ENCODE measurements around the gene FIGNL2. TPM values are rescaled to one million over a fixed set of nuclear protein-coding genes. Genes with fewer than 3 reads are reported as not detected.

Gene FIGNL2
- total and polyA plus RNA-seq, 2 of the 13 experiments (the other 11 are each of a cell fraction or from before 2014, with no cell fraction given), result 0.82 to 1.00 TPM

DNA sequence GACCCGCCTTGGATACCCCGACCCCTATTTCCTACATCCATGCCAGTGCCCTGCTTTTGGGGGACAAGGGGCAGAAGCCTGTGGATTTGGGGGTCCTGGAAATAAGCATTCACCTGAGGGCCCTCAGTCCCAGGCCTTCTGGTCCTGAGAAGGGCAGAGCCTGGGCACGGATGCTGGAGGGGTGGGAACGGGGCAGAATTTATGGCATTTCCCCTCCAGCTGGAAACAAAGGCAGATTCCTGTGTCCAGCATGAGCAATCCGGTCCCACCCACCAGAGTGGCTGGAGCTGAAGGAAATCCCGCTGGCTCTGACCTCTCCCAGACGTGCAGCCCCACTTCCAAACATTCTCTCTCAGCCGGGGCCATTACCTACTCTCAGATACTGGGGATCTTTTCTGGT lies 48.7 kb upstream of the FIGNL2 start:
- Histone ChIP-seq H3K27me3 (ENCODE audit: control insufficient read depth in 1 of 2, insufficient read depth in 2 of 2, low read length in 2 of 2) (peaks cover 0 to 30% of the 10 kb centered on the region in 2 experiments; a peak in 4 of 5 replicates), H3K9me3 (ENCODE audit: low read length) (no peaks in the 10 kb centered on the region), H2AFZ (ENCODE audit: low read length) (no peak overlapping the region), H3K27ac (ENCODE audit: extremely low read length, insufficient read depth, low read length) (no peak overlapping the region), H3K4me2 (ENCODE audit: low read depth, low read length) (no peak overlapping the region), H3K4me3 (replicated peaks in 1 of 3; ENCODE audit: insufficient read depth in 1 of 3, low read depth in 2 of 3, low read length in 3 of 3) (no peak overlapping the region), H3K36me3 (replicated peaks in 1 of 2; ENCODE audit: control insufficient read depth in 1 of 2, insufficient read depth in 2 of 2, low read length in 2 of 2) (no peaks in the 10 kb centered on the region), H4K20me1 (ENCODE audit: insufficient read depth, low read length) (no peaks in the 10 kb centered on the region), H3K9ac (ENCODE audit: insufficient read depth, low read depth, low read length) (no peak overlapping the region), H3K79me2 (ENCODE audit: insufficient read depth, low read length) (no peaks in the 10 kb centered on the region), H3K4me1 (ENCODE audit: insufficient read depth, low read length) (peaks cover 5% of the 10 kb centered on the region; the same call in 1 of the 2 replicates)
- no TSS peak for BruUV-seq (replicated peaks)
- POLR2A ChIA-PET, result no interaction called here
- DNase-seq (ENCODE audit: low spot score), result no peak
- CTCF ChIA-PET (ENCODE audit: low intra/inter-chr PET ratio, low total read pairs), result no interaction called here
- FAIRE-seq, result no peak
- TF ChIP-seq ZBTB38 (CRISPR knock-in tag; IDR thresholded peaks at IDR 0.05), result no peak
- no peak for TF ChIP-seq ZSCAN22 (CRISPR knock-in tag; IDR thresholded peaks at IDR 0.05)
- TF ChIP-seq SRSF4 (IDR thresholded peaks at IDR 0.05; ENCODE audit: low read depth, low read length, poor library complexity, severe bottlenecking), result no peak
- no peak for TF ChIP-seq RBFOX2 (IDR thresholded peaks at IDR 0.05; ENCODE audit: low read depth, low read length)
- no peak for TF ChIP-seq POLR2AphosphoS2 (IDR thresholded peaks at IDR 0.05; ENCODE audit: low read depth, low read length)
- no peak for TF ChIP-seq YEATS4 (CRISPR knock-in tag; IDR thresholded peaks at IDR 0.05; ENCODE audit: borderline replicate concordance)
- TF ChIP-seq, protein P1, sequence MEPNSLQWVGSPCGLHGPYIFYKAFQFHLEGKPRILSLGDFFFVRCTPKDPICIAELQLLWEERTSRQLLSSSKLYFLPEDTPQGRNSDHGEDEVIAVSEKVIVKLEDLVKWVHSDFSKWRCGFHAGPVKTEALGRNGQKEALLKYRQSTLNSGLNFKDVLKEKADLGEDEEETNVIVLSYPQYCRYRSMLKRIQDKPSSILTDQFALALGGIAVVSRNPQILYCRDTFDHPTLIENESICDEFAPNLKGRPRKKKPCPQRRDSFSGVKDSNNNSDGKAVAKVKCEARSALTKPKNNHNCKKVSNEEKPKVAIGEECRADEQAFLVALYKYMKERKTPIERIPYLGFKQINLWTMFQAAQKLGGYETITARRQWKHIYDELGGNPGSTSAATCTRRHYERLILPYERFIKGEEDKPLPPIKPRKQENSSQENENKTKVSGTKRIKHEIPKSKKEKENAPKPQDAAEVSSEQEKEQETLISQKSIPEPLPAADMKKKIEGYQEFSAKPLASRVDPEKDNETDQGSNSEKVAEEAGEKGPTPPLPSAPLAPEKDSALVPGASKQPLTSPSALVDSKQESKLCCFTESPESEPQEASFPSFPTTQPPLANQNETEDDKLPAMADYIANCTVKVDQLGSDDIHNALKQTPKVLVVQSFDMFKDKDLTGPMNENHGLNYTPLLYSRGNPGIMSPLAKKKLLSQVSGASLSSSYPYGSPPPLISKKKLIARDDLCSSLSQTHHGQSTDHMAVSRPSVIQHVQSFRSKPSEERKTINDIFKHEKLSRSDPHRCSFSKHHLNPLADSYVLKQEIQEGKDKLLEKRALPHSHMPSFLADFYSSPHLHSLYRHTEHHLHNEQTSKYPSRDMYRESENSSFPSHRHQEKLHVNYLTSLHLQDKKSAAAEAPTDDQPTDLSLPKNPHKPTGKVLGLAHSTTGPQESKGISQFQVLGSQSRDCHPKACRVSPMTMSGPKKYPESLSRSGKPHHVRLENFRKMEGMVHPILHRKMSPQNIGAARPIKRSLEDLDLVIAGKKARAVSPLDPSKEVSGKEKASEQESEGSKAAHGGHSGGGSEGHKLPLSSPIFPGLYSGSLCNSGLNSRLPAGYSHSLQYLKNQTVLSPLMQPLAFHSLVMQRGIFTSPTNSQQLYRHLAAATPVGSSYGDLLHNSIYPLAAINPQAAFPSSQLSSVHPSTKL (CRISPR knock-in tag; IDR thresholded peaks at IDR 0.05), result no peak
- 13% methylated on average over 5 of the region's 8 CpGs for WGBS (ENCODE audit: low lambda C conversion rate)
- intact Hi-C loops (cut with micrococcal nuclease; ENCODE audit: unreplicated experiment), result no loop called here
- ATAC-seq, result no peak
- in situ Hi-C loops (cut with HindIII; ENCODE audit: extremely low pct_ligation_motif_present, low pct_unique_long_range_greater_than_20kb), result loop anchor here (10.0 kb wide), 1 partner anchor 88 kb away; no protein-coding TSS in a partner anchor

Measured in HepG2 (cell line).